ENCODE data around the gene DSCAM.
A peak's percentile ranks its signal among the peaks of the same experiment; 100 is the strongest.
"Not testable (repeated sequence)": the region's sequence is repeated elsewhere in the genome, so short reads cannot be mapped to it uniquely, and the experiment has no call there.

Gene DSCAM

GRCh38 chr21:40466893-40467483, 380.0 kb downstream of the DSCAM start:
- peak in 1 of 58 donors; percentile 5 for DNase-seq

- no peak for DNase-seq
Observed at GRCh38 chr21:40465382-40465781, 381.6 kb downstream of the DSCAM start.

- no peak for DNase-seq
Observed at GRCh38 chr21:40463176-40463575, 383.8 kb downstream of the DSCAM start.

- no peak for DNase-seq
Observed at GRCh38 chr21:40461008-40461407, 385.9 kb downstream of the DSCAM start.

- no peak for DNase-seq
Observed at GRCh38 chr21:40457741-40458140, 389.2 kb downstream of the DSCAM start.

- no peak for DNase-seq
Observed at GRCh38 chr21:40454057-40454456, 392.9 kb downstream of the DSCAM start.

- no peak for DNase-seq
Observed at GRCh38 chr21:40453183-40453582, 393.8 kb downstream of the DSCAM start.

- DNase-seq, result no peak
Observed at GRCh38 chr21:40452548-40452947, 394.4 kb downstream of the DSCAM start.

GRCh38 chr21:40447016-40447415, 399.9 kb downstream of the DSCAM start:
- no peak for DNase-seq

GRCh38 chr21:40445349-40445921, 401.5 kb downstream of the DSCAM start:
- DNase-seq, result no peak

- not testable (repeated sequence) for DNase-seq
Observed at GRCh38 chr21:40439581-40439980, 407.4 kb downstream of the DSCAM start.

GRCh38 chr21:40438616-40439015, 408.3 kb downstream of the DSCAM start:
- no peak for DNase-seq

- DNase-seq, result no peak
Observed at GRCh38 chr21:40436261-40436660, 410.7 kb downstream of the DSCAM start.

- DNase-seq, result no peak
Observed at GRCh38 chr21:40433538-40433937, 413.4 kb downstream of the DSCAM start.

- no peak for DNase-seq
Observed at GRCh38 chr21:40425981-40426380, 421.0 kb downstream of the DSCAM start.

GRCh38 chr21:40422896-40423635, 423.9 kb downstream of the DSCAM start:
- peak in 1 of 58 donors; percentile 30 for DNase-seq

- no peak for DNase-seq
Observed at GRCh38 chr21:40421121-40421520, 425.8 kb downstream of the DSCAM start.

GRCh38 chr21:40416572-40416971, 430.4 kb downstream of the DSCAM start:
- no peak for DNase-seq

GRCh38 chr21:40408561-40408960, 438.4 kb downstream of the DSCAM start:
- no peak for DNase-seq

- peak in 29 of 58 donors; percentile 1 to 53 (median 13) for DNase-seq
Observed at GRCh38 chr21:40404396-40404800, 442.6 kb downstream of the DSCAM start.

GRCh38 chr21:40402884-40403582, 443.9 kb downstream of the DSCAM start:
- no peak for DNase-seq

- DNase-seq, result no peak
Observed at GRCh38 chr21:40395732-40396131, 451.2 kb downstream of the DSCAM start.

Measured in anterior cingulate cortex (tissue), 58 donors.